ENCODE results near the gene MIA2.

- no peak for TF ChIP-seq SIN3A (IDR thresholded peaks at IDR 0.05; ENCODE audit: borderline replicate concordance, low read depth, low read length)
- no peak for TF ChIP-seq ZBTB33 (IDR thresholded peaks at IDR 0.05; ENCODE audit: borderline replicate concordance, low read depth)
- TF ChIP-seq CHD2 (IDR thresholded peaks at IDR 0.05; ENCODE audit: low read length, partially characterized antibody) = no peak
- TF ChIP-seq CTCF (IDR thresholded peaks at IDR 0.05) = no peak
- no peak for TF ChIP-seq PBX3 (IDR thresholded peaks at IDR 0.05)
Observed at GRCh38 chr14:39266525-39266870, 32.8 kb downstream of the MIA2 start.
